Middle frontal gyrus (tissue), 1 donor: Measurements from ENCODE around the gene ESR1.
"Not testable (repeated sequence)": the region's sequence is repeated elsewhere in the genome, so short reads cannot be mapped to it uniquely, and the experiment has no call there.

ENCODE experiments used
- DNase-seq: peaks from one replicate; pipeline ENCODE4 v3.0.0-alpha.2; 2015; ENCODE audit warnings: low spot score; ENCODE audit errors: extremely low spot score

ESR1 gene

DNA sequence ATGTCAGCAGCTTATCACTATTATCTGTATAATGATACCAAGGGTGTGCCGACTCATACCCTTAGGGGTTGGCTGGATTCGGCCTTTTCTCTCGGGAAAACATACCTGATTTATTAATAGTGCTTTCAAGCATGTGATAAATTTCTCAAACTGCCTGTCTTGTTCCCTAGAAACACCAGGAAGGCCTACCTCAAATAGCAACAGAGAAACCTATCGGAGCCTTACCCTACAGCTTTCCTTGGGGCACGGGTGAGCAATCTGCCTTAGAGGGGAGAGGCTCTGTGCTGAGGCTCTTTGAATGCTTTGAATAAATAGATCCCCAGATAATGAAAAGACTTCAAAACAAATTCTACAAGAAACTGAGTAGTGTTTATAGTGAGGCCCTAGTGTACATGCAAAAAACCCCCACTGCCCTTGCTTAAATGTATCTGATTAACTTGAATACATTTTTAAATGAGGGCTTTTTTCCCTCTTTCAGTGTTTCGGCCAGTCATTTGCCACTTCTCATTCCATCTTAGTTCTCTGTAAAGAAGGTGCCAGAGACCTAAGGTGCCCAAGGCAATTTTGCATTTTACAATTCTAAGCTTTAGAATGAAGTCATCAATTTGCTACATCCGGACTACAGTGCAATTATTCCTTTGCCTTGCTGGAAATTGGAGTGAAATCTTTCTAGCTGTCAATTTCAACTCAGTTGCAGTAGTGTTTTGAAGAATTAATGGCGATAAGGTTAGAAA is 320.1 kb downstream of the ESR1 start:
- DNase-seq = no peak

GRCh38 chr6:152129691-152130151 is 322.2 kb downstream of the ESR1 start:
- DNase-seq = no peak

DNA sequence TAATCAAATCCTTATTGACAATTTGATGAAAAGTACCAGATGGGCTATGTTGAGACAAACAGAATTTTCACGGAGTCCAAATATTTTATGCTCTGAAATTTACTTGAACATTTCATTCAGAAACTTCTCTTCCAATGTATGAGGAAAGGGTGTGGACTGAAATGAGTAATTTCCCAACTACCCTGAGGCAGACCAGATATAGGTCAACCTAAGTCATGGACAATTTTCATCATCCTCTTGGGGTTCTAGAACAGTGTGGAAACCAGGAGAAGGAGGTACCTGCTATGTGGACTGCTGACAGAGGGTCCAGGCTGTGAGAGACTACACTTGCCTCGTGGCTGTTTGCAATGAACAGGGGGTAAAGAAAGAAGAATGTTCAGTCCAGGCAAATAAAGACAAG is 323.0 kb downstream of the ESR1 start:
- DNase-seq = no peak

- DNase-seq = no peak
These were observed 328.4 kb downstream of the ESR1 start for GRCh38 chr6:152135755-152136448.

GRCh38 chr6:152136449-152136825 is 329.0 kb downstream of the ESR1 start:
- no peak for DNase-seq

GRCh38 chr6:152138344-152138743 is 330.9 kb downstream of the ESR1 start:
- DNase-seq = not testable (repeated sequence)

- no peak for DNase-seq
These were observed 334.6 kb downstream of the ESR1 start for GRCh38 chr6:152142105-152142504.

DNA sequence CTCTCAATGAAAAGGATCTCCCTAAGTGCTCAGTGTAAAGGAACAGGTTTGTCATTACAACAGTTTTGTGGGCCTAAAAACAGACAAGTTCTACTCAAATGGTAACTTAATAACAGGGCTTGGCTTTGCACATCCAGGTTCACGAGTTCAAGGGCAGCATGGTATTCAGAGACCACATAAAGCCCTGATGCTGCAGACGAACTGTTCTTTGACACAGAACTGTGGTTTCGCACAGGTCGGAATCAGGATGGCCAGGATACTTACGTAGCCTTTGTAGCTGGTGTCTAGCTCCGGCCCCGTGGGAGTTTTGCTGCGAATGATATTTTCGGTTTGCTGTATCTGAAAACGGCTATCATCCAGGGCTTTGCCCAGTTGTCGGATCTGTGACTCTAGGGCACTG is 335.9 kb downstream of the ESR1 start:
- no peak for DNase-seq

- DNase-seq = no peak
These were observed 338.9 kb downstream of the ESR1 start for GRCh38 chr6:152146385-152146784.

- DNase-seq = no peak
These were observed 339.8 kb downstream of the ESR1 start for GRCh38 chr6:152147269-152147668.

DNA sequence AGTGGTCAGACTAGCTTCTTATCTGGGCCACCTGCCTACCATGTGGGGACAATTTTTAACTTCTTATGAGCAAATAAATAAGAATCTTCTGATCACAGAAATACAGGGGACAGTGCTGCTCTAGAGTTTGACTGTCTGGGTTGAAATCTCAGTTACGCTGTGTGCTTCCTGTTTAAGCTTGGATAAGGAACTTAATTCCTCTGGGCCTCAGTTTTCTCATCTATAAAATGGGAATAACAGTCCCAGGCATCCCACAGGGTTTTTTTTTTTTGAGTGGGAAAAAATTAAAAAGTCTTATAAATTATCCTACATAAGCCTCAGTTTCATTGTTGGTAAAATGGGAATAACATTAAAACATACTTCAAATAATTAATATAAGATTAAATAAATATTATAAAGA is 340.9 kb downstream of the ESR1 start:
- DNase-seq = no peak

GRCh38 chr6:152150196-152150595 is 342.7 kb downstream of the ESR1 start:
- DNase-seq = no peak

DNA sequence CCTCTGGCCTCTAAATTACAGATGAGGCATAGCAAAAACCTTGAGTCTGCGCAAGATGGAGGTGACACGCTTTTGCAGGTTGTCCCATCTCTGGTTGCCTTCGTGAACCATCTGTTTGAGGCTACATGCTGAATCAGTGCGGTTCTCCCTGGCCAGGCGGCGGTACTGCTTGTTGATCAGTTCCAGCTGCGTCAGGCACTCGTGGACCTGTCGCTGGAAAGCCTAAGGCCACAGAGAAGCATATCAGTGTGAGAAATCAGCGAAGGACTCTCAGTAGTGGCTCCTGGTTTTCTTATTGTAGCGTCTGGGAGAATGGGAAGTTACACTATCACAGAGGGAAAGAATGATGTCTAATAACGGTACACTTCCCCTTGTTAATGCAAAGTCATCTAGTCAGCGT is 344.4 kb downstream of the ESR1 start:
- DNase-seq = no peak

- DNase-seq = no peak
These were observed 347.3 kb downstream of the ESR1 start for GRCh38 chr6:152154559-152155356.

DNA sequence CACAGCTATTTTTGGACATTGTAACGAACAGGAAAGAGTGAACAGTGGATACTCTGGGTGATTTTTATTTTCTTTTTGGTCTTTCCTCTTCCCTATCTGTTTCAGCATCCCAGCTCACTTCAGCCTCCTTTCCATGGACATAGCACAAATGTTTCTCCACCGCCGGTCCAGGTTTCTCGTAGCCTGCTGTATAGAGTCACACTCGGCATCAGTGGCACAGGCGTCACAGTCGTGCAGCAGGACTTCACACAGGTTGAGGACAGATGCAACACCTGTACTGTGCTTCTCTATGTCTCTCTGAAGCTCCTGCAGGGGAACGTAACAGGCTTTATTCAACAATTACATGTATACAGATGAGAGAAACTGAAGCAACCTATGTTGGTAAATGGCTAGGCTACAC is 348.3 kb downstream of the ESR1 start:
- no peak for DNase-seq

- DNase-seq = no peak
These were observed 352.9 kb downstream of the ESR1 start for GRCh38 chr6:152160346-152160745.

GRCh38 chr6:152161501-152161900 is 354.0 kb downstream of the ESR1 start:
- DNase-seq = no peak

- DNase-seq = no peak
These were observed 357.5 kb downstream of the ESR1 start for GRCh38 chr6:152164957-152165356.

- DNase-seq = no peak
These were observed 359.0 kb downstream of the ESR1 start for GRCh38 chr6:152166497-152166896.

GRCh38 chr6:152166897-152167296 is 359.4 kb downstream of the ESR1 start:
- no peak for DNase-seq

- no peak for DNase-seq
These were observed 360.4 kb downstream of the ESR1 start for GRCh38 chr6:152167641-152168603.
